ENCODE measurements around the gene DNAH8.
"Not testable (repeated sequence)": the region's sequence is repeated elsewhere in the genome, so short reads cannot be mapped to it uniquely, and the experiment has no call there.

Gene DNAH8

DNA sequence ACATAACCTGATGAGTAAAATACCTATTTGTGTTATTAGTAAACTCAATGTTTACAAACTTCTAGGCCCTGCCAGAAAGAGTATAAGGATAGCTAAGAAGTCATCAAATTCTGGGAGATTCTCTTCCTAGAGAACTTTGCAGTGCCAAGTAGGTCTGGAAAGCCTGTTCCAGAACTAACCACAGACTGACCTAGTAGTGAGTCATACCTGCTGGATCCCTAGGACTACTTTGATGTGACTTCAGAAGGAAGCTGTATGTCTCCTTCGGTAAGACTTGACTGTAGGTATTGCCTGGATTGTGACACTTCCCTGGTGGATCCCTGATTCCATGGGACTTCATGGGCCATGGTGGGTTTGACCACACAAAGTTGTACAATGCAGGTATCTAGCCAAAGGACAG is 131.7 kb downstream of the DNAH8 start:
- no peak for DNase-seq

GRCh38 chr6:38847497-38847896 is 132.4 kb downstream of the DNAH8 start:
- no peak for DNase-seq

GRCh38 chr6:38848760-38849159 is 133.6 kb downstream of the DNAH8 start:
- DNase-seq, result no peak

- no peak for DNase-seq
These were observed 137.1 kb downstream of the DNAH8 start for GRCh38 chr6:38852215-38852614.

- no peak for DNase-seq
These were observed 138.1 kb downstream of the DNAH8 start for GRCh38 chr6:38853236-38853635.

DNA sequence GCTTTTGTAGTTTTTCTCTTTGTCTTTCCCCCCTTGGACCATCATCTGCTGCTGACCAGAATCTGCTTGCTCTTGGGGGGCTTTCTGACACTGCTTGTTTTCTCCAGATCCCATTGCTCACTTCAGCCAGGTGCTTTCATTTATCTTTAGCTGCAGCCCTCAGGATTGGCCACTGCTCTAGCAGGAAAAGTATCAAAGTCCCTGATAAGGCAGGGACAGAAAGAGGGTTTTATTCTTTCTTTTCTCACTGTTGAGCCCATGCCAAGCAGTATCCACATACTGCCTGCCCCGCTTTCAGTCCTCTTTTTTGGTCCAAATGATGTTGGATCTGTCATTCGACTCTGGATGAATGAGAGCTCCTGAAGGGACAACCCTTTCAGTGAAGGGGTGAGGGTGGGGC is 141.4 kb downstream of the DNAH8 start:
- DNase-seq, result no peak

DNA sequence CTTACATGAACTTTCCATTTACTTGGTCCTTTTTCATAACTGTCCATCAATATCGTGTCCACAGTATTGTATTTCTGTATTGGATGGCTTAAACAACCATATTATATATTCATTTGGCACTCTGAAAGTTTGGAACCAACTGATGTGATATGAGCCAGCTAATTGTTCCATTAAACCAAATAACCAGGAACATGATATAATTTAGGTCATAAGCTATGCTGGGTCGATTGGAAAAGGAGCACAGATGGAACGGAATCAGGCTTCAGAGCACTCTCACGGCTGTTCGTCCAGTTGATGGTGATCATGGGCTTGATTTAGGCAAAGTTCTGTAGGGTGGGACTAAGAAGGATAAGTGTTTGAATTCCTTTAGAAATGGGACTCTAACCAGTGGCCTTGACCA is 142.7 kb downstream of the DNAH8 start:
- no peak for DNase-seq

GRCh38 chr6:38860041-38860440 is 144.9 kb downstream of the DNAH8 start:
- DNase-seq, result no peak

DNA sequence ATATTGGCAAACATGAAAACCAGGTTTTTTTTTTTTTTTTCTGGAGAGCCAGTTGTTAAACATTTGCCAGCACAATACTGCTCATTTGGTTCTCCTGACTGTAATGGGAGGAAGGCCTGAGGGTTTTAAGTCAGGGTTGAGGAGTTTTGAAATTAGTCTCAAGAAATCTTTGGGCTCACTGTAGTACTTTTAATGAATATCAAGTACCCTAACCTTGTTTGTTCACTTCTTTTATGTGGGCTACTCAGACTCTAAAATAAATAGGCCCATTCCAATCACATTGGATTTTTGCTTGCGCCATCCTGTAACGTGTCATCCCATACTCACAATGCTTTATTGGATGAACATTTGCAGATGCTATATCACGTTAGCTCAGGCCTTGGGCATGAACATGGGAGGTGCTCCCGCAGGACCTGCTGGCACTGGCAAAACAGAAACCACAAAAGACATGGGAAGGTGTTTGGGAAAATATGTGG is 146.9 kb downstream of the DNAH8 start:
- no peak for DNase-seq

DNA sequence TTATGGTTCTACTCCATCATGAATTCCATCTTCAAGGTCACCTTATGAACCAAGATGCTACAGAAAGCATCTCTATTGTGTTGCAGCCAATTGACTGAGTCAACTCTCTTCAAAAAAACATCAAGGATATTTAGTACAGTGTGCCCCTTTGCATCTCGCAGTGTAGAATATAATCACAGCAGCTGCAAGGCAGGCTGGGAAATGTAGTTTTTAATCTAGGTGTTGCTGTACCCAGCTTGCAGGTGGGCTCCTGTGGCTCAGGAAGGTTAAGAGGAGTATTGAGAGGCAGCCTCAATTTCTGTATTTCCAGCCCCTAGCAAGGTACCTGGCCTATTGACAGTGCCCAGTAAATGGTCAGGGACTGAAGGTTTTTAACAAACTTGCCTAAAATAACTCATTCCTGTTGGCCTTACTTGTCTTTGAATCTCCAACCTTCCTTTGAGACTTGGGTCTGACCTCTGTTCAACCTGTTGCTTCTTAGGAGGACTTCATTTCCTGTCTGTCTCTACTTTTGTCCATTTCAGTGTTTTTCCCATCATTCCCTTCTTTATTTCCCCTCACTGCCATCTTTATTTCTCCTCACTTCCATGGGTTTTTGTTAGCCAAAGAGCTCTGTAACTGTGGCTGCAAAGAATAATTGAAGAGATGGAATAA is 150.5 kb downstream of the DNAH8 start:
- no peak for DNase-seq

DNA sequence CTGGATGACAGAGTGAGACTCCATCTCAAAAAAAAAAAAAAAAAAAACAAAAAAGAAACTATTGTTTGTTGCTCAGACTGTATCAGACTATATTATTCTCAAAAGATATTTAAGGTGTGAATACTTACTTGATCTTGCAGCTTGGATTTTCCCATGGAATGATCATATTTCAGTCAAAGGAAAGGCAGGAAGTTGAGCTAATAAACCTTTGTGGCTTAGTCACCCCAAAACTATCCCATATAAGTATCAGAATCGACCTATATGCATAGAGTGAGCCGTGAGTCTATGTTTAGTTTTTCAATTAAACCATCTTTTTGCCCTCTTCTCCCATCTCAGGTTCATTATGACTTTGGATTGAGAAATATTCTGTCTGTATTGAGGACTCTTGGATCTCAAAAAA is 152.6 kb downstream of the DNAH8 start:
- no peak for DNase-seq

DNA sequence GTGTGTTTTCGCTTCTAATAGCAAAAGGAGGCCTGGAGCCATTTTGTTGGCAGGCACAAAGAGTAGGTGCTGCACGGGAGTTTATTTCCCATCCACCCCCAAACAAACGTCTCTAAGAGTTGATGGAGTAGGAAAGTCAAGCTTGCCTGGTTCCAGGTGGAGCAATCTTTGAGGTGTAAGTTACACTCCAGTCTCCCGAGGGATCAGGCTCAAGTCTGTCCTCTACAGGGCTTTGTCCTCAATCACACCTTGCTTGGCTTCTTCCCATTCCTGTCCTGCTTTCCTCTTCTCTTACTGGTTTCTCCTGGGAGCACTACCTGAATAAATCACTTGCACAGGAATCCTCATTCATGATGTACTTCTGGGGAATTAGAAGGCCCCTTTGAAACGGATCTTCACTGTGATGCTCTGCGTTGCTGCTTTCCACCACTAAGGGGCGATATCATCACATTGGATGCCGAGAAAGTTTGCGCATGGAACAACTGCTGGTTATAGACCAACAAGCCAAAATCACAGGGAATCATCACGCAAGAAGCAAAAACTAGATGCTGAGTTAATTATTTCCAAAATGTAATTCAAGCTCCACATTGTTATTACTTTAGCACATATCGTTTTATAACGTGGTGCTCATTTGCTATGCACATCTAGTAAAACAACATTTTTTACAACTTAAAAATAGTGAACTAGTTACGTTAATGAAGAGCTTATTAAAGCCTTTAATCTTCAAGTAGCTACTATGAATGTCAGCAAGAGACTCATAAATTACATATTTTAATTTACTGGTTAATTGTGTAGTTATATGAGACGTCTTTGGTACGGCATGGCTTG is 156.8 kb downstream of the DNAH8 start:
- DNase-seq, result peak; percentile 70

DNA sequence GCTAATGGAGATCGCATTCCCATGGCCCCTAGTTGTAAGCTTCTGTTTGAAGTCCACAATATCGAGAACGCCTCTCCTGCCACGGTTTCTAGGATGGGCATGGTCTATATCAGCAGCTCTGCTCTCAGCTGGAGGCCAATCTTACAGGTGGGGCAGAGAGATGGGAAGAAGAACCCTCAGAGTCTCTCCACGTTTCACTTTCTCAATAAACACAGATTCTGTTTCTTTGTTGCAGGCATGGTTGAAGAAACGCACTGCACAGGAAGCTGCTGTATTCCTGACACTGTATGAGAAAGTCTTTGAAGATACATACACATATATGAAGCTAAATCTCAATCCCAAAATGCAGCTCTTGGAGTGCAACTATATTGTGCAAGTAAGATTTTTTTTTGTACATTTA is 157.9 kb downstream of the DNAH8 start:
- DNase-seq, result no peak

- not testable (repeated sequence) for DNase-seq
These were observed 158.7 kb downstream of the DNAH8 start for GRCh38 chr6:38873816-38874215.

DNA sequence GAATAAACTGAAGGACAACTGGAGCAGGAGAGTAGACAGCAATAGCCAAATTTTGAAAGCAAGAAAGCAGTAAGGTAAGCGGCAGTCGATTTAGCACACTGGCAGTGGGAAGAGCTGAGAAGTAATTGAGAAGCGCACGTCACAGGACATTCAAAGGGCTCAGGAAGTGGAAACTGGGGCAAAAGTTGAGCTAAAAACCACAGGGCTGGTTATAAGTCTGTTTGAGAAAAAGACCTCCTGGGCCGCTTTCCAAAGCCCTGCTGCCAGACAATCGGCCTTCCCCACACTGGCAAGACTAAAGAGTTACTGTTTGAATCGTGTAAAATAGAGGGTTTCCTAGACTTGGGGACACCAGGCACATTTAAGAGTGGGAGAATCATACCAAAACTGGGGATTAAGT is 161.4 kb downstream of the DNAH8 start:
- DNase-seq, result peak; percentile 72

GRCh38 chr6:38877721-38878120 is 162.6 kb downstream of the DNAH8 start:
- no peak for DNase-seq

DNA sequence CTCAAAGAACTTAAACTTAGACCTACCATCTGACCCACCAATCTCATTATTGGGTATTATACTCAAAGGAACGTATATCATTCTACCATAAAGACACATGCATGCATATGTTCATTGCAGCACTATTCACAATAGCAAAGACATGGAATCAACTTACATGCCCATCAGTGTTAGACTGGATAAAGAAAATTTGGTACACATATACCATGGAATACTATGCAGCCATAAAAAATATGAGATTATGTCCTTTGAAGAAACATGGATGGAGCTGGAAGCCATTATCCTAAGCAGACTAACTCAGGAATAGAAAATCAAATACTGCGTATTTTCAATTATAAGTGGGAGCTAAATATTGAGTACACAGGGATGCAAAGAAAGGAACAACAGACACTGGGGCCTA is 167.0 kb downstream of the DNAH8 start:
- no peak for DNase-seq

GRCh38 chr6:38897507-38897906 is 182.4 kb downstream of the DNAH8 start:
- no peak for DNase-seq

DNA sequence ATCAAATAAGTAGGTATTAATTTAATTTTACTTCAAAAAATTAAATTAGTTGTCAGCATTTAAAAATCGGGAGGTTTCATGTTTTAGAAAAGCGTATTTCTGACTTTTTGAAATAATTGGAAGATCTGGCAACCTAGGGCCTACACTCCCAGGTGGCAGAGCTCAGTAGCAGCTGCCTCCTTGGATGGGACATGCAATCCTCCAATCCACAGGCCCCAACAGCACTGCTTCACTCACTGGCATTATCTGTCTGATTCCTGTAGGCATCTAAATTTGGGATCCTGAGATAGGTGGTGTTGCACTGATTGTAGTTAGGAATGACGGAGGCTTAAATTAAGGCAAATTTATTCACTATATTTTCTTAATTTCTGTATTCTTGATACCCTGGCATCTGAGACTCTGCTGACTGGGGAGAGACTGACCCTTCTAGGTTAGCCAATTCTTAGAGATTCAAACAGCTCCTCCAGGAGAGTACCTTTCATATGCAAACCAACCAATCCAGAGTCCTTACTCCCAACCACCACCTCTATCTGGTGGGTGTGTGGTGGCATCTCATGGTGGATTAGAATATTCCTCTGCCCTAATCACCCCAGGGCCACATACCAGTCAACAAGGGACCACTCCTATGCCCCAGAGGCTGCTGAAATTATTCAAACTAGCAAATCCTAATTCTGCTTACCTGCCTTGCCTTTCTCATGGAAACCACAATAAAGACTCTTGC is 186.9 kb downstream of the DNAH8 start:
- DNase-seq, result no peak

GRCh38 chr6:38906582-38906981 is 191.5 kb downstream of the DNAH8 start:
- no peak for DNase-seq

GRCh38 chr6:38907264-38907663 is 192.2 kb downstream of the DNAH8 start:
- no peak for DNase-seq

GRCh38 chr6:38909015-38909730 is 194.1 kb downstream of the DNAH8 start:
- no peak for DNase-seq

DNA sequence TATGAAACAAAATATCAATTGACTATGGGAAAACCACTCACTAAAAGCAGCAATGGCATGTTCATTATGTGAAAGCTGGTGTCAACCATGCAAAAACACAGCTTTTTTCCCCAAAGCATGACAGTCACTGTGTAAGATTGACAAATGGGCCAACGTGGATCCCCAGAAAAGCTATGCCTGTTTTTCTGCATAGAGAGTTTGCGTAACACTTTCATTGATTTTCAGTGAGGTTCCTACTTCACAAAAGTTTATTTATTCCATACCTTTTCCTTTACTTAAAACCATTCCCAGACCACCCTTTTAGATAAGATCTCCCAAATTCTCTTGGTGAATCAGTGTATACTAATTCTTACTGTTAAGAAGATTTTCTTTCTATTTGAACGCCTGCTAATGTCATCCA is 195.1 kb downstream of the DNAH8 start:
- DNase-seq, result no peak
